Panc1 (cell line): ENCODE measurements around the gene MARCHF2. TPM values are rescaled to one million over a fixed set of nuclear protein-coding genes. Genes with fewer than 3 reads are reported as not detected.
"Not testable (repeated sequence)": the region's sequence is repeated elsewhere in the genome, so short reads cannot be mapped to it uniquely, and the experiment has no call there.

ENCODE experiments used
- ATAC-seq: fragments of 200-7000 bp; cut with Tn5 transposase; 2 replicates; pipeline ENCODE4 v1.9.1; 2020; ENCODE audit warnings: mild to moderate bottlenecking, moderate library complexity
- BruUV-seq: library from RNA; stranded (reverse); fragments of 400-500 nt; replicated peaks from 2 replicates; lab custom pipeline; 2021; lab: Mats Ljungman, UMichigan
- CTCF ChIA-PET: fragments of 300-600 bp; sonication (Branson Sonifier 250); formaldehyde crosslinking; loops from one replicate; lab custom pipeline; 2022; ENCODE audit warnings: antibody characterized with exemption; lab: Charles Lee
- POLR2A ChIA-PET: fragments of 300-600 bp; sonication (Branson Sonifier 250); formaldehyde crosslinking; loops from one replicate; lab custom pipeline; 2022; ENCODE audit warnings: antibody characterized with exemption; lab: Charles Lee
- DNase-seq: peaks from one replicate; pipeline ENCODE4 v3.0.0-alpha.2; 2010; ENCODE audit warnings: low read depth, low spot score
- H3K27ac ChIP-seq: 2 replicates; pipeline ENCODE4 v1.5.1; 2011; ENCODE audit warnings: mild to moderate bottlenecking, low read length, inconsistent platforms
- H3K27me3 ChIP-seq: fragments of 200-500 bp; sonication (Bioruptor generic); 2 replicates; pipeline ENCODE4 v1.6.0; 2014; ENCODE audit warnings: low read length, inconsistent platforms; ENCODE audit not compliant: control insufficient read depth, insufficient read depth
- H3K36me3 ChIP-seq: fragments of 200-500 bp; sonication (Bioruptor generic); 2 replicates; pipeline ENCODE4 v1.5.1; 2014; ENCODE audit warnings: inconsistent platforms, mild to moderate bottlenecking, low read length, moderate library complexity; ENCODE audit not compliant: control insufficient read depth, insufficient read depth
- H3K4me1 ChIP-seq: 2 replicates; pipeline ENCODE4 v1.5.1; 2011; ENCODE audit warnings: inconsistent platforms, mild to moderate bottlenecking, low read length, moderate library complexity; ENCODE audit not compliant: control insufficient read depth, insufficient read depth
- H3K4me3 ChIP-seq, 2 experiments: 2 replicates each; pipeline ENCODE4 v1.5.1; 2011 to 2012; ENCODE audit warnings: low read depth in 2 of 2, low read length in 2 of 2, mild to moderate bottlenecking in 2 of 2, inconsistent platforms in 1 of 2, moderate library complexity in 1 of 2
- H3K9me3 ChIP-seq: fragments of 200-500 bp; sonication (Bioruptor generic); 2 replicates; pipeline ENCODE4 v1.5.1; 2014; ENCODE audit warnings: low read depth, mild to moderate bottlenecking, inconsistent platforms, low read length, moderate library complexity; ENCODE audit not compliant: control insufficient read depth, insufficient read depth
- CTCF ChIP-seq: fragments of 450-650 bp; IDR thresholded peaks from 2 replicates; pipeline ENCODE4 v1.5.1; 2017; ENCODE audit warnings: mild to moderate bottlenecking
- POLR2AphosphoS5 ChIP-seq: IDR thresholded peaks from 2 replicates; pipeline ENCODE4 v1.6.1; 2012; ENCODE audit warnings: mild to moderate bottlenecking, low read depth, low read length, moderate library complexity
- REST ChIP-seq, 2 experiments: IDR thresholded peaks; 2 replicates each; pipeline ENCODE4 v1.6.1; 2011 to 2012; ENCODE audit warnings: low read depth in 2 of 2, control low read depth in 1 of 2, low read length in 1 of 2, mild to moderate bottlenecking in 1 of 2, moderate library complexity in 1 of 2; ENCODE audit not compliant: insufficient read depth in 1 of 2
- SIN3A ChIP-seq: IDR thresholded peaks from 2 replicates; pipeline ENCODE4 v1.6.1; 2012; ENCODE audit warnings: low read depth, mild to moderate bottlenecking, low read length, moderate library complexity, borderline replicate concordance; ENCODE audit not compliant: insufficient read depth
- TCF7L2 ChIP-seq: IDR thresholded peaks from 2 replicates; pipeline ENCODE4 v1.6.1; 2011; ENCODE audit warnings: mild to moderate bottlenecking, low read depth, low read length, inconsistent platforms
- in situ Hi-C: cut with HindIII; loops from 2 replicates; pipeline ENCODE4 v1.10.0; 2016; ENCODE audit warnings: low sequenced_read_pairs, low pct_unique_long_range_greater_than_20kb
- intact Hi-C: fragments of 100-400 bp; cut with micrococcal nuclease; formaldehyde crosslinking; loops from one replicate; pipeline ENCODE4 v1.10.0; 2022; ENCODE audit not compliant: unreplicated experiment
- total RNA-seq: library from RNA; stranded (reverse); gene quantifications from one replicate; pipeline ENCODE4 v1.2.1, GENCODE V29; 2021; ENCODE audit not compliant: unreplicated experiment

Gene MARCHF2
- total RNA-seq, 1 experiment from 2014 or later, result 32.6 TPM

- ATAC-seq, H3K27ac ChIP-seq, POLR2A ChIA-PET, H3K27me3 ChIP-seq, DNase-seq, in situ Hi-C loops, intact Hi-C loops, H3K36me3 ChIP-seq, H3K9me3 ChIP-seq, H3K4me3 ChIP-seq, CTCF ChIA-PET, BruUV-seq: not testable (repeated sequence)
- H3K4me1 ChIP-seq, result peaks cover 11% of the 10 kb centered on the region
Observed at GRCh38 chr19:8386419-8386818, 26.7 kb upstream of the MARCHF2 start.

DNA sequence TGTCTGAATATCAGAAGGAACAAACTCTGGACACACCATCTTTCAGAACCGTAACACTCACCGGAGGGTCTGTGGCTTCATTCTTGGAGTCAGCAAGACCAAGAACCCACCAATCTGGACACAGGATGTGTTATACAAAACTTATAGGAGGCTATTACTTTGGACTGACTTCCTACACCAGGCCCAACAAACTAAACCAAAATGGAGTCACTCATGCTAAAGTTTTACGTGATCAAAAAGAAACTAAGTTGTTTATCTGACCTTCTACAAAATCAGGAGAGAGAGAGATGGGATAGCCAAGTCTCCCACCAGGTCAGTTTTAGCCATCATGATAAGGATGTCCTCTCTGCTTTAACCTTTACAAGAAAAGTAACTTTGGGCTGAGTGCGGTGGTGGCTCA, 26.1 kb upstream of the MARCHF2 start:
- intact Hi-C loops (no loop called here), in situ Hi-C loops (no loop called here)
- Histone ChIP-seq H3K36me3 (no peaks in the 10 kb centered on the region; the same call in 1 of the 2 replicates), H3K4me3 (no peak overlapping the region), H3K27ac (no peak overlapping the region), H3K4me1 (peaks cover 17% of the 10 kb centered on the region), H3K27me3 (no peaks in the 10 kb centered on the region), H3K9me3 (no peaks in the 10 kb centered on the region)
- ChIA-PET POLR2A (no interaction called here), CTCF (no interaction called here)
- TF ChIP-seq CTCF (no peak), REST (IDR thresholded peaks at IDR 0.05; ENCODE audit: insufficient read depth in 1 of 2, low read depth in 2 of 2, low read length in 1 of 2) (no peak)
- BruUV-seq, result no TSS peak
- ATAC-seq (no peak), DNase-seq (no peak)

DNA sequence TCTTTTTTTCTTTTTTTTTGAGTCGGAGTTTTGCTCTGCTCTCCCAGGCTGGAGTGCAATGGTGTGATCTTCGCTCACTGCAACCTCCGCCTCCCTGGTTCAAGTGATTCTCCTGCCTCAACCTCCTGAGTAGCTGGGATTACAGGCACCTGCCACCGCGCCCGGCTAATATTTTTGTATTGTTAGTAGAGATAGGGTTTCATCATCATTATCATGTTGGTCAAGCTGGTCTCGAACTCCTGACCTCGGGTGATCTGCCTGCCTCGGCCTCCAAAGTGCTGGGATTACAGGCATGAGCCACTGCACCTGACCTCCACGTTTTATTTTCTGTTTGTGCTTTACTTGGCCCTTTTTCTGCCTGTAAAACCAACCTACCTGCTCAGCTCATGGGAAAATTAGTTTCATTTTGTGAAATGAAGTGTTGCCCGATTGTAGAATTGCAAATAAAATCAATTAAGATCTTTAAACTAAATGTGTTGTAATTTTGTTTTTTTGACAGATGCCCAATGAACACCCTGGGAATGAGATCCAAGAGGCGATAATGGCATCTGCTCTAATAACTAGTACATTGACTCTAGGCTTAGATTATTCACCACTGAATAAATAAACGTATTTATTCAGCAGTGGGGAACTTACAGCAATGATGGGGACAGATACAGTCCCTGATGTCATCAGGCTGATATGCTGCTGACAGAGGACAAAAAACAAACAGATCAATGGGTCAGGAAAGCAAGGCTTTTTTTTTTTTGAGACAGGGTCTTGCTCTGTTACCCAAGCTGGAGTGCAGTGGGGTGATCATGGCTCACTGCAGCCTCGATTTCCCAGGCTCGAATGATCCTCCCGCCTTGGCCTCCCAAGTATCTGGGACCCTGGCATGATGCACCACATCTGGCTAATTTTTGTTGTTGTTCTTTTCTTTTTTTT, 25.2 kb upstream of the MARCHF2 start:
- intact Hi-C loops, result no loop called here
- H3K4me3 ChIP-seq, result no peak overlapping the region
- DNase-seq, result no peak
- BruUV-seq, result TSS peak; percentile 60
- peak overlapping the region; percentile 57 for H3K27ac ChIP-seq
- in situ Hi-C loops, result no loop called here
- no peaks in the 10 kb centered on the region; the same call in 1 of the 2 replicates for H3K36me3 ChIP-seq
- no peaks in the 10 kb centered on the region for H3K27me3 ChIP-seq
- peaks cover 25% of the 10 kb centered on the region for H3K4me1 ChIP-seq
- no peak for TF ChIP-seq TCF7L2
- no peak for TF ChIP-seq CTCF
- no peak for TF ChIP-seq REST (IDR thresholded peaks at IDR 0.05; ENCODE audit: insufficient read depth in 1 of 2, low read depth in 2 of 2, low read length in 1 of 2)
- no peak for TF ChIP-seq POLR2AphosphoS5
- TF ChIP-seq SIN3A, result no peak
- ATAC-seq, result no peak
- H3K9me3 ChIP-seq, result no peaks in the 10 kb centered on the region
- CTCF ChIA-PET, result no interaction called here
- POLR2A ChIA-PET, result no interaction called here
